Activated CD8-positive, alpha-beta memory T cell treated with anti-CD3 and anti-CD28 coated beads, Interleukin-2, amount 50 U/mL, for 48 hours (primary cell): Measurements from ENCODE around the gene PLPPR3.
"Not testable (repeated sequence)": the region's sequence is repeated elsewhere in the genome, so short reads cannot be mapped to it uniquely, and the experiment has no call there.

Experiments
- DNase-seq: peaks from one replicate; pipeline ENCODE4 v3.0.0-alpha.2; 2020

Gene PLPPR3

DNA sequence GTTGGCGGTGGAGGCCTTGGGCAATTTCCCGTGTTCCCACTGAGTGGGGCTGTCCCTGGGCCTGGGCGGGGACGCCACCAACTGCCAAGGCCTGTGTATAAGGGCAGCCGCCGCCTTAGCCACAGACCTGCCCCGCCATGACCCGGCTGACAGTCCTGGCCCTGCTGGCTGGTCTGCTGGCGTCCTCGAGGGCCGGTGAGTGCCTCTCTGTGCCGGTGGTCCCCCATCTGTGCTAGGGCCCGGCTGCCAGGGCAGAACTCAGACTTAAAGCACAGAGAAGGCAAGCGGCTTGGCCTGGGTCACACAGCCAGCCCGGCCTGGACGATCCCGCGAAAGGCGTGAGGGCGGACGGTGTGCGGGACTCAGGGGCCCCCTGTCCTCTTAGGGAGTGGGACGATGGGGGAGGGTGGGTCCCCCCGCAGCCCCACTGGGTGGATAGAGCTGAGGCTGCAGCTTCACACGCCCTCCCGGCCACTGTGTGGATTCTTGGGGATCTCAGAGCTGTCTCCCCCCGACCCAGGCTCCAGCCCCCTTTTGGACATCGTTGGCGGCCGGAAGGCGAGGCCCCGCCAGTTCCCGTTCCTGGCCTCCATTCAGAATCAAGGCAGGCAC is 6.1 kb upstream of the PLPPR3 start, which contains the start of gene AZU1:
AZU1 (plus strand) TSS at position 128 of the 612 bp plus-strand sequence; CDS start at position 138, 10 bp downstream.
- DNase-seq, result no peak

DNA sequence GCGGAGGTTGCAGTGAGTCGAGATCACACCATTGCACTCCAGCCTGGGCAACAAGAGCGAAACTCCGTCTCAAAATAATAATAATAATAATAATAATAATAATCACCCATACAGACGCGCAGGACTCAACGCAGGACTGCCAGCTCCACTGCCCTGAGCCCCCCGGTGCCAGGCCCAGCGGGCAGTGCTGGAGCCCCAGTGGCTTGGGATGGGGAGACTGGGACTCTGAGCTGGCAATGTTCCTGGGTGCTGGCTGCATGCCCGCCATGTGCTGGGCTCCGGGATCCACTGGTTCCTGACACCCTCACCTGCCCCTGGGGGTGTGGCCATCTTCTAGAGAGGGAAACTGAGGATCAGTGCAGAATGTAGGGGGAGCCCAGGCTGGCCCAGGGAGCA is 5.6 kb upstream of the PLPPR3 start:
- DNase-seq, result no peak

DNA sequence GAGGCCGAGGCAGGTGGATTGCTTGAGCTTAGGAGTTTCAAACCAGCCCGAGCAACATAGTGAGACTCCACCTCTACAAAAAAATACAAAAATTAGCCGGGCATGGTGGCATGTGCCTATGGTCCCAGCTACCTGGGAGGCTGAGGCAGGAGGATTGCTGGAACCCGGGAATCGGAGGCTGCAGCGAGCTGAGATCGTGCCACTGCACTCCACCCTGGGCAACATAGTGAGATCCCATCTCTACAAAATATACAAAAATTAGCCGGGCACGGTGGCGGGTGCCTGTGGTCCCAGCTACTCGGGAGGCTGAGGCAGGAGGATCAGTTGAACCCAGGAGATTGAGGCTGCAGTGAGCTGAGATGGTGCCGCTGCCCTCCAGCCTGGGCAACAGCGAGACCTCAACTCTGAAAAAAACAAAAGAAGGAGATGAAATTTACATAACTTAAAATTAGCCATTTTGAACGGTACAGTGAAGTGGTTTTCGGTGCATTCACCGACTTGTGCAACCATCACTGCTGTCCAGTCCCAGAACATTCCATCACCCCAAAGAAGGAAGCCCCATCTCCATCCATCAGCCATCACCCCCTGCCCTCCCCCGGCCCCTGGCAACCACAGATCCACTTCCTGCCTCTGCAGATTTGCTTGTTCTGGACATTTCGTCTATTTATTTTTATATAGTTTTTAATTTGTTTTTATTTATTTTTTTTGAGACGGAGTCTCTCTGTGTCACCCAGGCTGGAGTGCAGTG is 4.3 kb upstream of the PLPPR3 start:
- DNase-seq, result no peak

DNA sequence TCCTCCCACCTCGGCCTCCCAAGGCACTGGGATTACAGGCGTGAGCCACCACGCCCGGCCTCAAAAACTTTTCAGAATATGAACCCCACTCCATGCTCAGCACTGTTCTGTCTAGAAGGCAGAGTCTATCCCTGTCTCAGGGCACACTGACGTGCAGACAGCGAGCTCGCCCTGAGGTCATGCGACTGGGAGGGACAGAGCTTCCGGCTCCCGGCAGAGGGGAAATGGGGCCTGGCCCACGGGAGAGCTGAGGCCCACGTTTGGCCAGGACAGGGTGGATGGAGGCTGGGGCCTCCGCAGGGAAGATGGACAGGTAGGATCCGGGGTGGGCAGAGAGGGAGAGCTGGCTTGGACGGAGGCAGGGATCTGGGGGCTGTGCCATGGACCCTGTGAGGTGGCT is 3.1 kb upstream of the PLPPR3 start:
- no peak for DNase-seq

DNA sequence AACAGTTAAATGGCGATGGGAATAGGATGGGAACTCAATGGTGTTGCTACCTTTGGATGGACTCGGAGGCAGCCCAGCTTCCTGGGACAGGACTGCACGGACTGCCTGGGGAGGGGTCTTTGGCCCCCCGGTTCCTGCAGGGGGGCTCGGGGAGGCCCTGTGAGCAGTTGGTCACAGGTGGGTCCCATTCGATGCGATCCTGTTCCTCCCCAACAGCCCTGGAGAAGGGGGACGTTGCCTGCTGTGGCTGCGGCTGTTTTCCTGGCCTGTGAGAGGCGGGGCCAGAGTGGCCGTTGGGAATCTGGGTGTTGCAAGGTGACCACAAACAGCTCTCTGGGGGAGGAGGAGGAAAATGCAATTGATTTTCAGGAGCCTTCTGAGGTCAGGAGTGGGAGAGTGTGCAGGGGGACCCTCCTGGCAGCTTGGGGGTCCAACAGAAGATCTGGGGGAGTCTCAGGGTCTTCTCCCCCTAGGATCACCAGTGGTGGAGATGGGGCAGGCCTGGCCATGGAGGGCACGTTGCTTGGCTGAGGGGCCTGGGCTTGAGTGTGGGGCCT is 1.9 kb upstream of the PLPPR3 start:
- no peak for DNase-seq

DNA sequence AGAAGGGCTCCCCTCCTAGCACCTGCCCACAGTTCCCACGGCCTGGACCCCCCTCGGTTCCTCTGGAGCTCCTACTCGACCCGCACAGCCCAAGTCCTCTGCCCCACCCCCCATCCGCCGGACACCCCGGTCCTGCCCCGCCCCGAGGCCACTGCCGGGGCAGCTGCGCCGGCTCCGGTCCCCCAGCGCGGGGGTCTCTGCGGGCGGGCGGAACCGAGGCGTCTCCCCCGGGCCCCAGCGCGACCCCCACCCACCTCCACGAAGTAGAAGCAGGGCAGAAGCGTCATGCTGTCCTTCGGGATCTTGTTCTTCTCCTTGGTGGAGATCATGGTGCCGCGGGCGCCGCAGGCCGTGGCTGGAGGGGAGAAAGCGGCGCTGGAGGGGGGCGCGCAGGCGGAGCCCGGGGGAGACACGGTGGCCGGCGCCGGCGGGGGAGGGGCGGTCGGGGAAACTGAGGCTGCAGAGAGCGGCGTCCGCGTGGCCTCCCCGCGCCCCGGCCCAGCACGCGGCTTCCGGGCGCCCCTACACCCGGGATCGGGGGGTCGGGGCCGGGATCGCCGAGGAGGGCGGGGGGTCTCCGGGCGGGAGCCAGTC is 427 bp downstream of the PLPPR3 start:
- DNase-seq, result no peak

DNA sequence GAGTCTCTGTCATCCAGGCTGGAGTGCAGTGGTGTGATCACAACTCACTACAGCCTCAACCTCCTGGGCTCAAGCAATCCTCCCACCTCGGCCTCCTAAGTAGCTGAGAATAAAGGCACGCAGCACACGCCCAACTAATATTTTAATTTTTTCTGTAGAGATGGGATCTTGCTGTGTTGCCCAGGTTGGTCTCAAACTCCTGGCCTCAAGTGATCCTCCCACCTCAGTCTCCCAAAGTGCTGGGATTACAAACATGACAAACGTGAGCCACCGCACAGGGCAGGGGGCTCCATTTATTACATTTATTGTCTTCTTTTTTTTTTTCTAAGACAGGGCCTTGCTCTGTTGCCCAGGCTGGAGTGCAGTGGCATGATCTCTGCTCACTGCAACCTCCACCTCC is 1.5 kb downstream of the PLPPR3 start:
- not testable (repeated sequence) for DNase-seq

DNA sequence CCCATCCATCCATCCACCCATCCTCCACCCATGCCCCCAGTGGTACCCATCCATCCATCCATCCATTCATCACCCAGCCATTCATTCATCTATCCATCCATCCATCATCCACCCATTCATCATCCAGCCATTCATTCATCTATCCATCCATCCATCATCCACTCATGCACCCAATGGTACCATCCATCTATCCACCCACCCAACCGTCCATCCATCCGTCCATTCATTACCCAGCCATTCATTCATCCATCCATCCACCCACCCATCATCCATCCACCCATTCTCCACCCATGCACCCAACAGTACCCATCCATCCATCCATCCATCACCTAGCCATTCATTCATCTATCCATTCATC is 5.3 kb downstream of the PLPPR3 start:
- no peak for DNase-seq

DNA sequence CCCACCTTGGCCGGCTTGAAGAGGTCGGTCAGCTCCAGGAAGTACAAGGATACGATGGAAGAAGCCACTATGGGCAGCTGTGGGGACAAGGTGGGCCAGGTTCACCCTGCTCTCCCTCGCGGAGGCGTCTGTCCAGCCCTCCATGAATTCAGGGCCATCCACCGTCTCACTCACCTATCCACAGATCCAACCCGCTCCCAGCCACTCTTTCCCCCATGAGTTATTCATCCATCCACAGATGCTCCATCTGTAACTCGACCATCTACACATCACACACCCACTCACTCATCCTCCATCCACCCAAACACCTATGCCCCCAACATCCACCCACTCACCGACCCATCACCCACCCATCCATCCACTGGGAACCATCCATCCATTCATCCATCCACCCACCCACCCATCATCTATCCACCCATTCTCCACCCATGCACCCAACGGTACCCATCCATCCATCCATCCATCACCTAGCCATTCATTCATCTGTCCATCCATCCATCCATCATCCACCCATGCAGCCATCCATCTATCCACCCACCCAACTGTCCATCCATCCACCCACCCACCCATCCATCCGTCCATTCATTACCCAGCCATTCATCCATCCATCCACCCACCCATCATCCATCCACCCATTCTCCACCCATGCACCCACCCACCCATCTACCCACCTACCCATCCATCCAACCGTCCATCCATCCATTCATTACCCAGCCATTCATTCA is 5.8 kb downstream of the PLPPR3 start:
- DNase-seq, result no peak

DNA sequence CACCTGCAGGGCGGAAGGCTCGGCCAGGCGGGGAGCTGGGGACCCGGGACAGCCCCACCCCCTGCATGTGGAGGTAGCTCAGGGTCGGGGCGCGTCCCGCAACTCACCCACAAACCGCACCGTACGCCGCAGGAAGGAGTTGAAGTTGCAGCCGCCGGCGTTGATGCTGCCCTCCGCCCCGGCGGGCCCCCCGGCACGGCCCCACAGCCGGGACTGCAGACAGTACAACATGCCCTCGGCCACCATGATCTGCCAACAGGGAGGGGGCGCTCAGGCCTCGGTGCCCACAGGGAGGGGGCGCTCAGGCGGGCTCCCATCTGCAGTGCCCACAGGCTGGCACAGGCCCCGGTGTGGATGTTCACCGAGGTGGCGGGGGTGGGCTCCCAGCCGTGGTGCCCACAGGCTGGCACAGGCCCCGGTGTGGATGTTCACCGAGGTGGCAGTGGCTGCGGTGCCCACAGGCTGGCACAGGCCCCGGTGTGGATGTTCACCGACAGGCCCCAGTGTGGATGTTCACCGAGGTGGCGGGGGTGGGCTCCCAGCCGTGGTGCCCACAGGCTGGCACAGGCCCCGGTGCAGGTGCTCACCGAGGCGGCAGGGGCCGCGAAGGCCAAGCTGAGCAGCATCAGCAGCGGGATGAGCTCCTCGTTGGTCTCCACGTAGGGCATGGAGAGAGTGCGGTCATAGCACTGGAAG is 6.5 kb downstream of the PLPPR3 start:
- no peak for DNase-seq

DNA sequence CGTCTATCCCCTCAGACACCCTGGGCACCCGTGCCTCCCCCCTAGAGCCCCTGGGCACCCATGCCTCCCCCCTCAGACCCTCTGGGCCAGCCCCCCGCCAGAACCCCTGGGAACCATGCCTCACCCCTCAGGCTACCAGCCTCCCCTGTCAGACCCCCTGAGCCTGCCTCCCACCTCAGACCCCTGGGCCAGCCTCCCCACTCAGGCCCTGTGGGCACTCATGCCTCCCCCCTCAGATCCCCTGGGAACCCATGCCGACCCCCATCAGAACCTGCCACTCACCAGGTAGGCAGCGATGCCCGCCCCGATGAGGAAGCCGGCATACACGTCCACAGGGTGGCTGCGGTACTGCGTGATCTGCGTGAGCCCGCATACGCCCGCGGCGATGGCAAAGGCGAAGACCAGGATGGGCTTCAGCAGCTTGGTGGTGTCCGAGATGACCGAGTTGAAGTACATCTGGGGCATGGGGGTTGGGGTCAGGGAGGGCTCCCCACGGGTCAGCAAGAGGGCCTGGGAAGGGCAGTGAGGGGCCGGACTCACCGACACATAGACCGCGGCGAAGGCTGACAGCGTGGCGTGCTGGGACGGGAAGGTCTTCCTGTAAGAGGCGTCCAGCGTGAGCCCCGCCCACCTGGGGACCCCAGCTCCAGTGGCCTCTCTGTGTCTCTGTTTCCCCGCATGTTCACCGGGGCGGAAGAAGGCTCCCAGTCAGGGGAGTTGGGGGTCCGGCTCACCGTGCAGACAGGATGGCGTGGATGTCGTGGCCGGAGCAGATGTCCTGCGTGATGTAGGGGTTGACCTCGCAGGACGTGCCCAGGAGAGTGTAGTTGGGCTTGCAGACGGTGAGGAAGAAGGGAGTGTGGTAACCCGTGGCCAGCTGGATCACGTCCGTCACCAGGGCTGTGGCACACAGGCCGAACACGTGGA is 7.3 kb downstream of the PLPPR3 start:
- DNase-seq, result no peak

DNA sequence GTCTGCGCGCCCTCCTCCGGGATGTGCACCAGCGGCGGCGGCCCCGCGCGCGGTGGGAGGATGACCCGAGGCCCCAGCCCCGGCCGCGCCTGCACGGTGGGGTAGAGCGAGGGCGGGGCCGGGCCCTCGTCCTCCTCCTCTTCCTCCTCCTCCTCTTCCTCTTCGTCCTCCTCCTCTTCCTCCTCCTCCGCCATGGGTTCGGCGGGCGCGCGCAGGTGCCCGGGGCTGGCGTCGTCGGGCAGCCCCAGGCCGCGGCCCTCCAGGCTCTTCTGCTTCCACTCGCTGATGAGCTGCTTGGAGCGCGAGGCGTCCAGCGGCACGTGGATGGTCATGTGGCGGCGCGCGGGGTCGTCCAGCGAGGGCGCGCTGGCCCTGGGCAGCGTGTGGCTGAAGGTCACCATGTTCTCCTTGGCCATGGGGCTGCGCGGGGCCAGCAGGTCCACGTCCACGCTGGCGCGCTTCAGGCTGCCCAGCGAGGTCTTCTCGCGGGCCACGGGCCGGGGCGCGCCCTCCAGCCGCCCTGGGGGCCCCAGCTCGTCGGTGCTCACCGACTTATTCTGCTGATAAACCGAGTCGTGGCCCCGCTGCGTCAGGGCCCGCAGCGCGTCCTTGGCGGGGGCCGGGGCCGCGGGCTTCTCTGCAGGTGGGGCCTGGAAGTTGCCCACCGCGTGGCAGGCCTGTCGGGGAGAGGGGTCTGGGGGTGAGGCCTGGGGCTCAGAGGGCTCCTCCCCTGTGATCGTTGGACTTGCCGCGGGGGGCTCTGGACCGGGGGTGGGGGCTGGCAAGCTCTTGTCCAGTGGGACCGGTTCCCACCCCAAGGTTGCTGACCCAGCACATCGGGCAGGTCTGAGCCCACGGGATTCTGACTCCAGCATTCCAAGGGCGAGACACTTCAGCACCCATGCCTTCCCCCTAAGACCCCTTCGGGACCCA is 8.3 kb downstream of the PLPPR3 start:
- DNase-seq, result no peak

DNA sequence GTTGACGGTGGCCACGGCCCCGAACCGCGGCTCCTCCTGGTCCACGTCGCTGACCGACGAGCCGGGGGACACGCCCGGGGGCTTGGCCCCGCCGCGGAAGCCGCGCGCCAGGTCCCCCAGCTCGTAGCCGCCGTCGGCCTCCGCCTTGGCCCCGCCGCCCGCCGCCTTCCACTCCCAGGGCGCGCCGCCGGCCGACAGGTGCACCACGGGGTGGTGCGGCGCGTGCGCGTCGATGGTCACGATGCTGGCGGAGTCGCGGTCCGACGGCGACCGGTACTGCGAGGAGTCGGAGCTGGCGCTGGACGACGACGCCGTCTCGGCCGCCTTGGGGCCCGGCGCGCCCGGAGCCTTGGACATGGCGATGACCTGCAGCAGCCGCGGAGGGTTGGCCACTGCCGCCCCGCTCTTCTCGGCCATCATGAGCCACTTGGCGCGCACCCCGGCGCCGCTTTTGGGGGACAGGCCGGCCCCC is 9.0 kb downstream of the PLPPR3 start:
- no peak for DNase-seq

DNA sequence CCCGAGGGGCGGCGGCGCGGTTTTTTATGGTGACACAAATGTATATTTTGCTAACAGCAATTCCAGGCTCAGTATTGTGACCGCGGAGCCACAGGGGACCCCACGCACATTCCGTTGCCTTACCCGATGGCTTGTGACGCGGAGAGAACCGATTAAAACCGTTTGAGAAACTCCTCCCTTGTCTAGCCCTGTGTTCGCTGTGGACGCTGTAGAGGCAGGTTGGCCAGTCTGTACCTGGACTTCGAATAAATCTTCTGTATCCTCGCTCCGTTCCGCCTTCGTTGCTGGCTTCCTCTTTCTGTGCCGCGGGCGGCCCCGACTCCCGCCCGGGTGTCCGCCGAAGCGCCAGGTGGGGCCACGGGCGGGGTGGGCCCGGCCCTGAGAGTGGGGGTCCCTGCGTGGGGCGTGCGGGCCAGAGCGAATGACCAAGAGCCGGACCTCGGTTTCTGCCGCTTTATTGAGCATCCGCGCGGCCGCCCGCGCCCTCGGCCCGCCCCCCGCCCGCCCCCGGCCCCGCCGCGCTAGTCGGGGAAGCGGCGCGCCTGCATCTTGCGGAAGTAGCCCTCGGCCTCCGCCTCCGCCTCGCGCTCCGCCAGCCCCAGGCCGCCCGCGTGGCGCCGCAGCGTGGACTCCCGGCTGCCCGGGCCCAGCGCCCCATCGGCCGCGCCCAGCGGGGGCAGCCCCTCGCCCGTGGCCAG is 9.6 kb downstream of the PLPPR3 start:
- DNase-seq, result no peak

DNA sequence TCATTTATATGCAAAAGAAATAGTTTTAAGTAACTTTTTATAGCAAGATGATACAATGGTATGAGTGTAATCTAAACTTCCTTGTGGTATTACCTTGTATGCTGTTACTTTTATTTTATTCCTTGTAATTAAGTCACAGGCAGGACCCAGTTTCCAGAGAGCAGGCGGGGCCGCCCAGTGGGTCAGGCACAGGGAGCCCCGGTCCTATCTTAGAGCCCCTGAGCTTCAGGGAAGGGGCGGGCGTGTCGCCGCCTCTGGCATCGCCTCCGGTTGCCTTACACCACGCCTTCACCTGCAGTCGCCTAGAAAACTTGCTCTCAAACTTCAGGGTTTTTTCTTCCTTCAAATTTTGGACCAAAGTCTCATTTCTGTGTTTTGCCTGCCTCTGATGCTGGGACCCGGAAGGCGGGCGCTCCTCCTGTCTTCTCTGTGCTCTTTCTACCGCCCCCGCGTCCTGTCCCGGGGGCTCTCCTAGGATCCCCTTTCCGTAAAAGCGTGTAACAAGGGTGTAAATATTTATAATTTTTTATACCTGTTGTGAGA is 10.2 kb downstream of the PLPPR3 start:
- DNase-seq, result no peak

DNA sequence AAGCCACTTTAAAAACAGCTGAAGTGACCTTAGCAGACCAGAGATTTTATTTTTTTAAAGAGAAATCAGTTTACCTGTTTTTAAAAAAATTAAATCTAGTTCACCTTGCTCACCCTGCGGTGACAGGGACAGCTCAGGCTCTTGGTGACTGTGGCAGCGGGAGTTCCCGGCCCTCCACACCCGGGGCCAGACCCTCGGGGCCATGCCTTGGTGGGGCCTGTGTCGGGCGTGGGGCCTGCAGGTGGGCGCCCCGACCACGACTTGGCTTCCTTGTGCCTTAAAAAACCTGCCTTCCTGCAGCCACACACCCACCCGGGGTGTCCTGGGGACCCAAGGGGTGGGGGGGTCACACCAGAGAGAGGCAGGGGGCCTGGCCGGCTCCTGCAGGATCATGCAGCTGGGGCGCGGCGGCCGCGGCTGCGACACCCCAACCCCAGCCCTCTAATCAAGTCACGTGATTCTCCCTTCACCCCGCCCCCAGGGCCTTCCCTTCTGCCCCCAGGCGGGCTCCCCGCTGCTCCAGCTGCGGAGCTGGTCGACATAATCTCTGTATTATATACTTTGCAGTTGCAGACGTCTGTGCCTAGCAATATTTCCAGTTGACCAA is 10.8 kb downstream of the PLPPR3 start:
- DNase-seq, result no peak

DNA sequence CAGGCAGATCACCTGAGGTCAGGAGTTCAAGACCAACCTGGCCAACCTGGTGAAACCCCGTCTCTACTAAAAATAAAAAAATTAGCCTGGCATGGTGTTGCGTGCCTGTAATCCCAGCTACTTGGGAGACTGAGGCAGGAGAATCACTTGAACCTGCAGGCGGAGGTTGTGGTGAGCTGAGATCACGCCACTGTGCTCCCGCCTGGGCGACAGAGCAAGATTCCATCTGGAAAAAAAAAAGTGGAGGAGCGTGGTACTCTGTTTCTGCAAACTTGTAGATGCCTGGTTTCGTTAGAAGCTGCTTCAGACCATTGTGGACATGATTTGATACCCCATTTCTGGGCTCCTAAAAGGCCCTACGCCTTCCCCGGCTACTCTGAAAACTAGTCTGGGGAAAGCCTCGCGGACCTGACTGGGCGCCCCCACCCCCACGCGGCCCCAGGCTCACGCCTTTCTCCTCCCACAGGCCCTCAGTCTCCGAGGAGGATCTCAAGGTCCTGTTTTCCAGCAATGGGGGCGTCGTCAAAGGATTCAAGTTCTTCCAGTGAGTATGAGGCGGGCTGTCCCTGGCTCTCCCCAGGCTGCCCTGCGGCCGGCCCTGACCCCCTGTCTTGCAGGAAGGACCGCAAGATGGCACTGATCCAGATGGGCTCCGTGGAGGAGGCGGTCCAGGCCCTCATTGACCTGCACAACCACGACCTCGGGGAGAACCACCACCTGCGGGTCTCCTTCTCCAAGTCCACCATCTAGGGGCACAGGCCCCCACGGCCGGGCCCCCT is 11.5 kb downstream of the PLPPR3 start:
- no peak for DNase-seq

DNA sequence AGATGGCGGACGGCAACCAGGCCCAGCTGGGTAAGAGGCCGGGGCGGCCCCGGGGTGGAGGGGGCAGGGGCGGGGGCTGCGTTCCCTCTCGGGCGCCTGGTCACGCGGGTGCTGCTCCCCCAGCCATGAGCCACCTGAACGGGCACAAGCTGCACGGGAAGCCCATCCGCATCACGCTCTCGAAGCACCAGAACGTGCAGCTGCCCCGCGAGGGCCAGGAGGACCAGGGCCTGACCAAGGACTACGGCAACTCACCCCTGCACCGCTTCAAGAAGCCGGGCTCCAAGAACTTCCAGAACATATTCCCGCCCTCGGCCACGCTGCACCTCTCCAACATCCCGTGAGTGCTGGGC is 13.4 kb downstream of the PLPPR3 start:
- DNase-seq, result no peak
